NCI-H1105 (cell line): ENCODE measurements around the gene DEPDC5.
"Not testable (repeated sequence)": the region's sequence is repeated elsewhere in the genome, so short reads cannot be mapped to it uniquely, and the experiment has no call there.

Experiments used
- DNase-seq: peaks from one replicate; lab custom pipeline; 2025; lab: John Stamatoyannopoulos, UW

The DEPDC5 gene

GRCh38 chr22:31753634-31754501, at the start of gene DEPDC5:
DEPDC5 (plus strand) TSS chr22:31754019; CDS start chr22:31754922, 903 bp downstream.
- DNase-seq, result peak; percentile 94

DNA sequence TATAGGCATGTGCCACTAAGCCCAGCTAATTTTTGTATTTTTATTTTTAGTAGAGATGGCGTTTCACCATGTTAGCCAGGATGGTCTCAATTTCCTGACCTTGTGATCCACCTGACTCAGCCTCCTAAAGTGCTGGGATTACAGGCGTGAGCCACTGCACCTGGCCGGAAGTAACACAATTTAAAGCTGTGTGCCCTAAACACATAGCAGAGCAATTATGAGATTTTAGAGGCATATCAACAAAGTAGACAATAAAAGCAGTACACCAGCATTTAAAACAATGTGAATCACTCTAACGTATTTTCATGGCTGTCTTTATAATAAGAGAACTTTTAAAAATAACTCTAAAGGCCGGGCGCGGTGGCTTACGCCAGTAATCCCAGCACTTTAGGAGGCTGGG, 46.3 kb upstream of the DEPDC5 start:
- no peak for DNase-seq

GRCh38 chr22:31711226-31711625, 42.6 kb upstream of the DEPDC5 start:
- not testable (repeated sequence) for DNase-seq

GRCh38 chr22:31715147-31715778, 38.6 kb upstream of the DEPDC5 start:
- DNase-seq, result no peak

GRCh38 chr22:31719850-31720471, 33.9 kb upstream of the DEPDC5 start:
- no peak for DNase-seq

DNA sequence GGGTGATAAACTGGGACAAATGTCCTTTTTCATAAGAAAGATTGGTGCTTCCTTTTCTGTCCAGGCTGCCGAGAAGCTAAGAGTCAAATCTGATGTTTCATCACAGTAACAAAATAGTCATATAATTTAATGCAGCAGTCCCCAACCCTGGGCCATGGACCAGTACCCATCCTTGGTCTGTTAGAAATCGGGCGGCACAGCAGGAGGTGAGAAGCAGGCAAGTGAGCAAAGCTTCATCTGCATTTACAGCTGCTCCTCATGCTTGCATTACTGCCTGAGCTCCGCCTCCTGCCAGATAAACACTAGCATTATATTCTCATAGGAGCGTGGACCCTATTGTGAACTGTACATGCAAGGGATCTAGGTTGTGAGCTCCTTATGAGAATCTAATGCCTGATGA, 30.1 kb upstream of the DEPDC5 start:
- DNase-seq, result no peak

DNA sequence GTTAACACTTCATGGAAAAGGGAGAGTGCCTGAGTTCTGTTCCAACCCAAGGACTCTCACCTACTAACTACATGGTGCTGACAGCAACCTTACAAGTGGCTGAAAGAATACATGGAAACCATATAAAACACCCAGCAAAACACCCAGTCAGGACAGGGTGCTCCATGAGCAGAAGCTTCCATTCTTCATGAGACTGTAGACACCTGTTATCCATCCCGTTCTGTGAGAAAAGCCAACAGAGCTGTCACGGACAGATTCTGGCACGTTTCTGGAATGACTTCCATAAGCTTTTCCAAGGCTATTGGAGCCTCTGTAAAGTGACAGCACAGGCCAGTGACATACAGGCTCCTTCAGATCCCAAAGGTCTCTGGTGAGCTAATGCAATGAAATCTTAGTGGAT, 27.1 kb upstream of the DEPDC5 start:
- no peak for DNase-seq

DNA sequence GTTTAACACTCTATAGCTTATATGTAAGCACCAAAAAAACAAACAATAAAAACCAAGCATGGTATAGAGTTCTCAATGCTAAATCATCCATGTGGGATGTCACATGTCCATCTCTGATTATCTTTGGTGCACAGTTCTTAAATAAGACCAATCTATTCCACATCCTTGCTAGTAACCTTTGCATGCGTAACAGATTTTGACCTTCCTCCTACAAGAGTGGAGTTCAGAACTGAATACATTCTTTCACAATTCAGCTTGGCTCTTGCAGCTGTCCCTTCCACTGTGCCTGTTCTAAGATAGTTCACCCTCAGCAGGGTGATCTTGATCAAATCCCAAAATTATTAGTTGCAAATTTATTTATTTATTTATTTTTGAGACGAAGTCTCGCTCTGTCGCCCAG, 25.0 kb upstream of the DEPDC5 start:
- DNase-seq, result no peak

DNA sequence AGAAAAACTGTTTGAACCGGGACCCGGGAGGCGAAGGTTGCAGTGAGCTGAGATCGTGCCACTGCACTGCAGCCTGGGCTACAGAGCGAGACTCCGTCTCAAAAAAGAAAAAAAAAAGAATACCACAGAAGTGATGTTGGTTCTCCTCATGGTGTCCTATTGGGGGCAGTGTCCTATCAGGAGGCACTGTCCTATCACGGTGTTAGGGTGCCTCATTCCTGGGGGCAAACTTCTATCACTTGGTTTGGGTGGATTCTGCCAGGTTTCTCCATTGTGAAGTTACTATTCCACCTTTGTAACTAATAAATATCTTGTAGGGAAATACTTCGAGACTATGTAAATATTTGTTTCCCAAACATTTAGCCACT, 23.5 kb upstream of the DEPDC5 start:
- DNase-seq, result no peak

- no peak for DNase-seq
Observed at GRCh38 chr22:31732089-31732829, 21.6 kb upstream of the DEPDC5 start.

GRCh38 chr22:31733580-31734079, 20.2 kb upstream of the DEPDC5 start:
- DNase-seq, result no peak

- DNase-seq, result no peak
Observed at GRCh38 chr22:31734512-31734911, 19.3 kb upstream of the DEPDC5 start.

DNA sequence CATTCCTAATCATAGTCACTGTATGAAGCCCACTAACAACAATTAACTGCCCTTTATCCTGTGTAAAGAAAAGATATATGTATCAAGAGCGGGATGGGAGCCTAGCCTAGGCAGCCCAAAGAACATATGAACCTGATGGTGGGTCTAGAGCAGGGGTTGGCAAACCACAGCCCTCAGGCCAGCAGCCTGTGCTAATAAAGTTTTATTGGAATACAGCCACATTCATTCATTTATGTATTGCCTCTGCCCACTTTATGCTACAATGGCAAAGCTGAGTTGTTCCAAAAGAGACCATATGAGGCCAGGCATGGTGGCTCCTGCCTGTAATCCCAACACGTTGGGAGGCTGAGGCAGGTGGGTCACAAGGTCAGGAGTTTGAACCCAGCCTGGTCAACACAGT, 17.4 kb upstream of the DEPDC5 start:
- no peak for DNase-seq

DNA sequence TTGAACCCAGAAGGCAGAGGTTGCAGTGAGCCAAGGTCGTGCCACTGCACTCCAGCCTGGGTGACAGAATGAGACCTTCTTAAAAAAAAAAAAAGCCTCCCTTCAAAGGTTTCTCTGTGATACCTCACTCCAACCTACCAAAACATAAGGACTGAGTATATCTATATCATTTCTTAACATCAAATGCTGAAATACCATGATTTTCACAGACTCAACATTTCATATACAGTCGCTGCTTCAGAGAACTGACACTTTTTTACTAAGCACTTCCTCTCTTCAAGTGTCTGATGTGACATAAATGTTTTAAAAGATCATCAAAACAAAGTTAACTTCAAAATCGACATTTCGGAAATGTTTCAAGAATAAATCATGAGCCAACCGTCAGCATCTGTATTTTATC, 15.9 kb upstream of the DEPDC5 start:
- no peak for DNase-seq

DNA sequence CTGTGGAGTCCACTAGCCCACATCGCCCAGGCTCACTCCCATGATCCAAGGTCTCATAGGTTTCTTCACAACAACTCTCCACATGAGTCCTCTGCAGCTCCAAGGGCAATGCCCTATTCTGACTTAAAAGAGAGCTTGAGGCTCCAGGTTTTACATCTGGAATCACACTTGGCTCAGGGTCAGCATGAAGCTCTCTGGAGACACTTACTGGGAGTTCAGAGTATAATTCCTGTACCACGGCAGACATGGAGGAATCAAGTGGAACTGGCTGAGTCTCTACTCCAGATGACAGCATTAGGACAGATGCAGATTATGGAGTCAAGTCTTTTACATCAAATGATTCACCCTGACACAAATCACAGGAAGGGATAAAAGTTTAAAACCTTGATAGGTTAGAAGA, 15.3 kb upstream of the DEPDC5 start:
- no peak for DNase-seq

DNA sequence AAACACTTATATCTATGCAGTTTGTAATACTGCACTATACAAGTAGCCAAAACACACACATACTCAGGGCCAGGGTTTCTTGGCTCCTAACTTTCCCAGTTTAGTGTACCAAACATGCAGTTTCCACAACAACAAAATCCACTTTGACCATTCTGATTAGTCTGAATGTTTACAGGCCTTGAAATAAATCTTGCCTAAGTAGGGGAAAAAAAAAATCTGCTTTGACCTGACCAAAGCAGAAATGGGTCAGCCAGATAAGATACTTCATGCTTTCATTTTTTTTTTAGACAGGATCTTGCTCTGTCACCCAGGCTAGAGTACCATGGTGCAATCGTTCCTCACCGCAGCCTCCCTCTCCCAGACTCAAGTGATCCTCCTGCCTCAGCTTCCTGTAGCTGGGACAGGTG, 14.0 kb upstream of the DEPDC5 start:
- no peak for DNase-seq

DNA sequence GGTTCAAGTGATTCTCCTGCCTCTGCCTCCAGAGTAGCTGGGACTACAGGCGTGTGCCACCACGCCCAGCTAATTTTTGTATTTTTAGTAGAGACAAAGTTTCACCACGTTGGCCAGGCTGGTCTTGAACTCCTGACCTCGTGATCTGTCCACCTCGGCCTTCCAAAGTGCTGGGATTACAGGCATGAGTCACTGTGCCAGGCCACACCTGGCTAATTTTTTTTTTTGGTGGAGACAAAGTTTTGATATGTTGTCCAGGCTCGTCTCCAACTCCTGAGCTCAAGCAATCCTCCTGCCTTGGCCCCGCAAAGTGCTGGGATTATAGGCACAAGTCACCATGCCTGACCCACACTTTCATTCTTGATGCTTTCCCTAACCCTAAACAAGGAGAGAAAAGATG, 13.5 kb upstream of the DEPDC5 start:
- DNase-seq, result not testable (repeated sequence)

DNA sequence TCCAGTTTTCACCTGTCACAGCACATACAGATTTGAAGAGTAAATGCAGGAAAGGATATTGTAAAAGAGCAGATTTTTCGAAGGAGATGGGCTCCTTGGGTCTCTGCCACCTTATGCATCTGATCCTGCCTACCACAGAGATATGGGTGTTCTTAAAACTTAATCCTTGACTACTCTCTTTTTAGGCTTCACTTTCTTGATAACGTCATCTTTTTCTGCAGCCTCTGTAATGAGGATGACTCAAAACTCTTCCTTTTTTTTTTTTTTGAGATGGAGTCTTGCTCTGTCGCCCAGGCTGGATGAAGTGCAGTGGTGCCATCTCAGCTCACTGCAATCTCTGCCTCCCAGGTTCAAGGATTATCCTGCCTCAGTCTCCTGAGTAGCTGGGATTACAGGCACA, 11.7 kb upstream of the DEPDC5 start:
- no peak for DNase-seq

- no peak for DNase-seq
Observed at GRCh38 chr22:31742682-31743081, 11.1 kb upstream of the DEPDC5 start.

GRCh38 chr22:31743871-31744270, 9.9 kb upstream of the DEPDC5 start:
- DNase-seq, result no peak

DNA sequence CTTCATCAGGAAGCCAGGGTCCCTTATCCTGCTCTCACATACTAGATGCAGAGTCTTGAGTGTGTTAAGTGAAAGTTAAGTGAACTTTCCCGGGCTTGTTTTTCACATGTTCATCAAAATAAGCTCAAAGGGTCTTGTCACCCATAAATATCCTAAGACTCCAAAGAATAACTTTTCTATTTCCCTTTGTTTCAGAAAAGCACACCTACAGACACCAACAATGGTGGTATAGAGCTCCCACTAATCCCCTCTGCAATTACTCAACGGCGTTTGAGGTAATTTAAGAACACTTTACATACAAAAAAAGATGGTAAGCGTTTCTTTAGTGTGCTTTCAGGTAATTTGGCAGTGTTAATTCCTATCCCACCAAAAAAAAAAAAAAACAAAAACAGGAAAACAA, 6.4 kb upstream of the DEPDC5 start:
- DNase-seq, result no peak

DNA sequence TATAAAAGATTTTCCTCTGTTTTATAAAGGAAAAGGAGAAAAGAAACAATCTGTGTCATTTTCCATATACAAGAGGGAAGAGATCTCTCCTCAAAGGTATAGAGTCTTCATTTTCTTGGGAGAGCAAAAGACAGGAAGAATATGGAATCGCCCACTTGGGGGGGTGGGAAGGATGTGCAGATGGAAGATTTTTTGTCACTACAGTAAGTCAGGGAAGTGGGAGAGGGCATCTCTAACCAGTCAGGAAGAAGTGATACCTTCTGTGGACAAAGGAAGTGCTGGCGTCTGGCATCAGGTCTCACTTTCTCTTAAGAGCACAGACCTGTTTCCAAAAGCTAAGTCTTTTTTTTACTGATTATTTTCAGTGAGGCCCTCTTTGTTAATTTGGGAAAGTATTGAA, 5.3 kb upstream of the DEPDC5 start:
- DNase-seq, result no peak
